HG03575 (cell line): ENCODE measurements around the gene MXRA8.

Experiments used
- ATAC-seq: cut with Tn5 transposase; IDR thresholded peaks from one replicate; pipeline ENCODE4 v1.9.1; 2021; ENCODE audit not compliant: unreplicated experiment, insufficient number of reproducible peaks, low FRiP score; ENCODE audit errors: extremely low read depth

Gene MXRA8

GRCh38 chr1:1342061-1342562 is 16.2 kb downstream of the MXRA8 start:
- no peak for ATAC-seq

GRCh38 chr1:1341549-1342021 is 16.8 kb downstream of the MXRA8 start:
- ATAC-seq = no peak

- ATAC-seq = no peak
Observed at GRCh38 chr1:1340791-1341548, 17.4 kb downstream of the MXRA8 start.

- no peak for ATAC-seq
Observed at GRCh38 chr1:1340185-1340584, 18.2 kb downstream of the MXRA8 start.

GRCh38 chr1:1338278-1338677 is 20.1 kb downstream of the MXRA8 start:
- ATAC-seq = no peak

- no peak for ATAC-seq
Observed at GRCh38 chr1:1337793-1338147, 20.6 kb downstream of the MXRA8 start.

- ATAC-seq = no peak
Observed at GRCh38 chr1:1336931-1337792, 21.2 kb downstream of the MXRA8 start.

GRCh38 chr1:1336446-1336845 is 21.9 kb downstream of the MXRA8 start:
- no peak for ATAC-seq

GRCh38 chr1:1335792-1336248 is 22.5 kb downstream of the MXRA8 start:
- no peak for ATAC-seq

GRCh38 chr1:1335283-1335682 is 23.1 kb downstream of the MXRA8 start:
- no peak for ATAC-seq

- no peak for ATAC-seq
Observed at GRCh38 chr1:1334835-1335234, 23.5 kb downstream of the MXRA8 start.

GRCh38 chr1:1333551-1334241 is 24.7 kb downstream of the MXRA8 start:
- no peak for ATAC-seq

- ATAC-seq = no peak
Observed at GRCh38 chr1:1332774-1333480, 25.4 kb downstream of the MXRA8 start.

- no peak for ATAC-seq
Observed at GRCh38 chr1:1332031-1332755, 26.2 kb downstream of the MXRA8 start.

GRCh38 chr1:1331068-1331965 is 27.0 kb downstream of the MXRA8 start, which contains the start of gene TAS1R3:
TSS of gene TAS1R3 (plus strand) at chr1:1331280. CDS start at chr1:1331346, 66 bp downstream.
- ATAC-seq = no peak

GRCh38 chr1:1330366-1331067 is 27.8 kb downstream of the MXRA8 start:
- no peak for ATAC-seq
